Measurements from ENCODE around the gene GTSE1. TPM values are rescaled to one million over a fixed set of nuclear protein-coding genes. Genes with fewer than 3 reads are reported as not detected.
"Not testable (repeated sequence)": the region's sequence is repeated elsewhere in the genome, so short reads cannot be mapped to it uniquely, and the experiment has no call there.

Gene GTSE1
- total RNA-seq, 1 experiment from 2014 or later = 88.1 TPM

DNA sequence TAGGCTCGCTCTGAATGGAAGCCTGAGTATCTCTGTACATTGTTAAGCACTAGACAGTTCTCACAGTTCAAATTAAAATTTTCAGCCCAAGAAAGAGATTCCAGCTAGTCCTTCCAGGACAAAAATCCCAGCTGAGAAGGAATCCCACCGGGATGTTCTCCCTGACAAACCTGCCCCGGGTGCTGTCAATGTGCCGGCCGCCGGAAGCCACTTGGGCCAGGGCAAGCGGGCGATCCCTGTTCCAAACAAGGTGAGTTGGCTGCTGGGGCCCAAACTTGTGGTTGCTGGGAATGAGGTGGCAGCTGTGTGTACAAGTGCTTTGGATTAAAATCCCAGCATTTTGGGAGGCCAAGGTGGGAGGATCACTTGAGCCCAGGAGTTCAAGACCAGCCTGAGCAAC, 15.4 kb downstream of the GTSE1 start:
- no TSS peak for BruUV-seq (replicated peaks)
- Histone ChIP-seq H3K4me3 (ENCODE audit: low read depth, low read length, poor library complexity, severe bottlenecking) (no peak overlapping the region), H3K27me3 (replicated peaks; ENCODE audit: insufficient read depth, low read depth, low read length, poor library complexity) (no peaks in the 10 kb centered on the region), H3K4me1 (ENCODE audit: insufficient read depth, low read length, poor library complexity, severe bottlenecking) (no peaks in the 10 kb centered on the region), H3K27ac (ENCODE audit: low read depth, low read length, poor library complexity, severe bottlenecking) (no peak overlapping the region), H3K36me3 (ENCODE audit: insufficient read depth, low read length, poor library complexity, severe bottlenecking) (peaks cover 81% of the 10 kb centered on the region), H3K9me3 (ENCODE audit: low read depth, low read length, poor library complexity, severe bottlenecking) (no peaks in the 10 kb centered on the region)
- no peak for TF ChIP-seq EZH2 (IDR thresholded peaks at IDR 0.05; ENCODE audit: borderline replicate concordance, low read depth, low read length, poor library complexity, severe bottlenecking)
- TF ChIP-seq, protein P1, sequence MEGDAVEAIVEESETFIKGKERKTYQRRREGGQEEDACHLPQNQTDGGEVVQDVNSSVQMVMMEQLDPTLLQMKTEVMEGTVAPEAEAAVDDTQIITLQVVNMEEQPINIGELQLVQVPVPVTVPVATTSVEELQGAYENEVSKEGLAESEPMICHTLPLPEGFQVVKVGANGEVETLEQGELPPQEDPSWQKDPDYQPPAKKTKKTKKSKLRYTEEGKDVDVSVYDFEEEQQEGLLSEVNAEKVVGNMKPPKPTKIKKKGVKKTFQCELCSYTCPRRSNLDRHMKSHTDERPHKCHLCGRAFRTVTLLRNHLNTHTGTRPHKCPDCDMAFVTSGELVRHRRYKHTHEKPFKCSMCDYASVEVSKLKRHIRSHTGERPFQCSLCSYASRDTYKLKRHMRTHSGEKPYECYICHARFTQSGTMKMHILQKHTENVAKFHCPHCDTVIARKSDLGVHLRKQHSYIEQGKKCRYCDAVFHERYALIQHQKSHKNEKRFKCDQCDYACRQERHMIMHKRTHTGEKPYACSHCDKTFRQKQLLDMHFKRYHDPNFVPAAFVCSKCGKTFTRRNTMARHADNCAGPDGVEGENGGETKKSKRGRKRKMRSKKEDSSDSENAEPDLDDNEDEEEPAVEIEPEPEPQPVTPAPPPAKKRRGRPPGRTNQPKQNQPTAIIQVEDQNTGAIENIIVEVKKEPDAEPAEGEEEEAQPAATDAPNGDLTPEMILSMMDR (conservative IDR thresholded peaks at IDR 0.05; ENCODE audit: low read depth, low read length) = no peak
- intact Hi-C loops (cut with micrococcal nuclease; ENCODE audit: unreplicated experiment) = no loop called here
- no peak for DNase-seq (ENCODE audit: low spot score)
- POLR2A ChIA-PET (ENCODE audit: low non-redundant PET) = no interaction called here
- CTCF ChIA-PET = no interaction called here

DNA sequence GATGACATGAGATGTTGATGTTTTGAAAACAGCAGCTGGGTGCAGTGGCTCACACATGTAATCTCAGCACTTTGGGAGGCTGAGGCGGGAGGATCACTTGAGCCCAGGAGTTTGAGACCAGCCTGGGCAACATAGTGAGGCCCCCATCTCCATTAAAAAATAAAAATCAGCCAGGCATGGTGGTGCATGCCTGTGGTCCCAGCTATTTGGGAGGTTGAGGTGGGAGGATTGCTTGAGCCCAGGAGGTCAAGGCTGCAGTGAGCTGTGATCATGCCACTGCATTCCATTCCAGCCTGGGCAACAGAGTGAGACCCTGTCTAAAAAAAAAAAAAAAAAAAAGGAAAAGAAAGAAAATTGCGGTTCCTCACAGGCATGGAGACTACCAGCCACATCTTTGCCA, 16.2 kb downstream of the GTSE1 start:
- intact Hi-C loops (cut with micrococcal nuclease; ENCODE audit: unreplicated experiment); BruUV-seq (replicated peaks); H3K27me3 ChIP-seq (replicated peaks; ENCODE audit: insufficient read depth, low read depth, low read length, poor library complexity); H3K9me3 ChIP-seq (ENCODE audit: low read depth, low read length, poor library complexity, severe bottlenecking); H3K27ac ChIP-seq (ENCODE audit: low read depth, low read length, poor library complexity, severe bottlenecking); POLR2A ChIA-PET (ENCODE audit: low non-redundant PET); DNase-seq (ENCODE audit: low spot score); H3K4me3 ChIP-seq (ENCODE audit: low read depth, low read length, poor library complexity, severe bottlenecking); H3K4me1 ChIP-seq (ENCODE audit: insufficient read depth, low read length, poor library complexity, severe bottlenecking): not testable (repeated sequence)
- H3K36me3 ChIP-seq (ENCODE audit: insufficient read depth, low read length, poor library complexity, severe bottlenecking) = peaks cover 83% of the 10 kb centered on the region
- CTCF ChIA-PET = interaction anchor here (0.6 to 0.7 kb wide), 2 partner anchors 196 to 205 kb away, joined by 3 to 7 read pairs; no protein-coding TSS in a partner anchor

DNA sequence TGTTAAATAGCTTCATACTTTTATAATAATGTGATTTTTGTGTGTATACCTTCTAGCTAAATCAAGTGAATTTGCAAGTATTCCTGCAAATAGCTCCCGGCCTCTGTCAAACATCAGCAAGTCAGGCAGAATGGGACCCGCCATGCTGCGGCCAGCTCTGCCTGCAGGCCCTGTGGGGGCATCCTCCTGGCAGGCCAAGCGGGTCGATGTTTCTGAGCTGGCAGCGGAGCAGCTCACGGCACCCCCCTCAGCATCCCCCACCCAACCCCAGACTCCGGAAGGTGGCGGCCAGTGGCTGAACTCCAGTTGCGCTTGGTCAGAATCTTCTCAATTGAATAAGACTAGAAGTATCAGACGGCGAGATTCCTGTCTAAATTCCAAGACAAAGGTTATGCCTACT, 19.3 kb downstream of the GTSE1 start:
- no peak for TF ChIP-seq EZH2 (IDR thresholded peaks at IDR 0.05; ENCODE audit: borderline replicate concordance, low read depth, low read length, poor library complexity, severe bottlenecking)
- TF ChIP-seq, protein P1 (conservative IDR thresholded peaks at IDR 0.05; ENCODE audit: low read depth, low read length) = no peak
- BruUV-seq (replicated peaks) = no TSS peak
- CTCF ChIA-PET = no interaction called here
- DNase-seq (ENCODE audit: low spot score) = no peak
- intact Hi-C loops (cut with micrococcal nuclease; ENCODE audit: unreplicated experiment) = no loop called here
- POLR2A ChIA-PET (ENCODE audit: low non-redundant PET) = no interaction called here
- H3K27me3 ChIP-seq (replicated peaks; ENCODE audit: insufficient read depth, low read depth, low read length, poor library complexity) = no peaks in the 10 kb centered on the region
- H3K4me1 ChIP-seq (ENCODE audit: insufficient read depth, low read length, poor library complexity, severe bottlenecking) = no peaks in the 10 kb centered on the region
- peaks cover 82% of the 10 kb centered on the region for H3K36me3 ChIP-seq (ENCODE audit: insufficient read depth, low read length, poor library complexity, severe bottlenecking)
- H3K9me3 ChIP-seq (ENCODE audit: low read depth, low read length, poor library complexity, severe bottlenecking) = no peaks in the 10 kb centered on the region
- H3K27ac ChIP-seq (ENCODE audit: low read depth, low read length, poor library complexity, severe bottlenecking) = no peak overlapping the region
- H3K4me3 ChIP-seq (ENCODE audit: low read depth, low read length, poor library complexity, severe bottlenecking) = no peak overlapping the region

DNA sequence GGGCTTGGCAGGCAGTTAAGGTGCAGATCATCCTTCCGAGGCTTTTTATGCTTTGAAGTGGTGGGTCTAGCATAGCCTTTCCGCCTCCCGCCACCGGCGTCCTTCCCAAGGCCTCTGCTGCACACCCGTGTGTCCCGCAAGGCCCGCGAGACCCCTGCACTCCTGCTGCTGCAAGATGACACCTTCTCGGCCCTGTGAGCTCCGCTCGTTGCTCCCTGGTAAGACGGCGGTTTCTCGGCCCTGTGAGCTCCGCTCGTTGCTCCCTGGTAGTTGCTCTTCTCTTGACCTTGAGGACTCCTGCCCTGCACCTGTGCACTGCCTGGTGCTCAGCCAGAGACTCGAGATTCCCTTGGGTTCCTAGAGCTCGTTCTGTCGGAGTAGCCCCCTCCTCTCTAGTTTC, 21.0 kb downstream of the GTSE1 start:
- TF ChIP-seq EZH2 (IDR thresholded peaks at IDR 0.05; ENCODE audit: borderline replicate concordance, low read depth, low read length, poor library complexity, severe bottlenecking) = no peak
- TF ChIP-seq, protein P1 (conservative IDR thresholded peaks at IDR 0.05; ENCODE audit: low read depth, low read length) = no peak
- BruUV-seq (replicated peaks) = no TSS peak
- Histone ChIP-seq H3K36me3 (ENCODE audit: insufficient read depth, low read length, poor library complexity, severe bottlenecking) (peaks cover 73% of the 10 kb centered on the region), H3K4me1 (ENCODE audit: insufficient read depth, low read length, poor library complexity, severe bottlenecking) (no peaks in the 10 kb centered on the region), H3K4me3 (ENCODE audit: low read depth, low read length, poor library complexity, severe bottlenecking) (no peak overlapping the region), H3K9me3 (ENCODE audit: low read depth, low read length, poor library complexity, severe bottlenecking) (no peaks in the 10 kb centered on the region), H3K27ac (ENCODE audit: low read depth, low read length, poor library complexity, severe bottlenecking) (no peak overlapping the region), H3K27me3 (replicated peaks; ENCODE audit: insufficient read depth, low read depth, low read length, poor library complexity) (no peaks in the 10 kb centered on the region)
- ChIA-PET POLR2A (ENCODE audit: low non-redundant PET) (no interaction called here), CTCF (no interaction called here)
- intact Hi-C loops (cut with micrococcal nuclease; ENCODE audit: unreplicated experiment) = no loop called here
- DNase-seq (ENCODE audit: low spot score) = no peak

Measured in A673 (cell line).